ENCODE results near the gene EEFSEC. TPM values are rescaled to one million over a fixed set of nuclear protein-coding genes. Genes with fewer than 3 reads are reported as not detected.

Gene EEFSEC
- total RNA-seq, 1 donor from 2014 or later = 12.6 TPM

GRCh38 chr3:128364291-128364690, 211.0 kb downstream of the EEFSEC start:
- no peak for DNase-seq (ENCODE audit: low read depth)
- Histone ChIP-seq H3K36me3 (ENCODE audit: control insufficient read depth, insufficient read depth, low read length) (no peaks in the 10 kb centered on the region), H3K4me3 (ENCODE audit: low read depth, low read length) (no peak overlapping the region), H3K27me3 (ENCODE audit: control insufficient read depth, insufficient read depth, low read length) (no peaks in the 10 kb centered on the region)
- TF ChIP-seq, protein P1, sequence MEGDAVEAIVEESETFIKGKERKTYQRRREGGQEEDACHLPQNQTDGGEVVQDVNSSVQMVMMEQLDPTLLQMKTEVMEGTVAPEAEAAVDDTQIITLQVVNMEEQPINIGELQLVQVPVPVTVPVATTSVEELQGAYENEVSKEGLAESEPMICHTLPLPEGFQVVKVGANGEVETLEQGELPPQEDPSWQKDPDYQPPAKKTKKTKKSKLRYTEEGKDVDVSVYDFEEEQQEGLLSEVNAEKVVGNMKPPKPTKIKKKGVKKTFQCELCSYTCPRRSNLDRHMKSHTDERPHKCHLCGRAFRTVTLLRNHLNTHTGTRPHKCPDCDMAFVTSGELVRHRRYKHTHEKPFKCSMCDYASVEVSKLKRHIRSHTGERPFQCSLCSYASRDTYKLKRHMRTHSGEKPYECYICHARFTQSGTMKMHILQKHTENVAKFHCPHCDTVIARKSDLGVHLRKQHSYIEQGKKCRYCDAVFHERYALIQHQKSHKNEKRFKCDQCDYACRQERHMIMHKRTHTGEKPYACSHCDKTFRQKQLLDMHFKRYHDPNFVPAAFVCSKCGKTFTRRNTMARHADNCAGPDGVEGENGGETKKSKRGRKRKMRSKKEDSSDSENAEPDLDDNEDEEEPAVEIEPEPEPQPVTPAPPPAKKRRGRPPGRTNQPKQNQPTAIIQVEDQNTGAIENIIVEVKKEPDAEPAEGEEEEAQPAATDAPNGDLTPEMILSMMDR (IDR thresholded peaks at IDR 0.05; ENCODE audit: insufficient read depth, low read length, poor library complexity, severe bottlenecking) = no peak

- no peaks in the 10 kb centered on the region for H3K27me3 ChIP-seq (ENCODE audit: control insufficient read depth, insufficient read depth, low read length)
- H3K36me3 ChIP-seq (ENCODE audit: control insufficient read depth, insufficient read depth, low read length) = no peaks in the 10 kb centered on the region
- TF ChIP-seq, protein P1 (IDR thresholded peaks at IDR 0.05; ENCODE audit: insufficient read depth, low read length, poor library complexity, severe bottlenecking) = no peak
- no peak overlapping the region for H3K4me3 ChIP-seq (ENCODE audit: low read depth, low read length)
- DNase-seq (ENCODE audit: low read depth) = no peak
Observed at GRCh38 chr3:128364808-128365360, 211.6 kb downstream of the EEFSEC start.

DNA sequence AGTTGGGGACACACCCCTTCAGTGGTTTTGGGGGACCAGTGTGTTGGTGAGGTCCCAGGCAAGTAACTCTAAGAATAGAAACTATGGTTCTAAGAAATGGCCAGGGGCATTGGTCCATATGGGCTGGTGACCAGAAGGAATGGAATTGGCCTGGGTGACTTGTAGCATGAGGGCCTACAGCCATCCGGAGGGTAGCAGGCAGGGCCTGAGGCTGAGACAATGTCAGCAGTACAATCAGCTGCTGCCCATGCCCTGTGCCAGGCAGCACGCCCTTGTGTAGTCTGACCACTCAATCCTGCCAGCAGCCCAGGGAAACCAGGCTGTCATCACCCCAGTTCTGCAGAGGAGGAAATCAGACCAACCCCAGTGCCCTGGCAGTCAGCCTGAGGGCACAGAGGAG, 212.9 kb downstream of the EEFSEC start:
- Histone ChIP-seq H3K36me3 (ENCODE audit: control insufficient read depth, insufficient read depth, low read length) (no peaks in the 10 kb centered on the region), H3K27me3 (ENCODE audit: control insufficient read depth, insufficient read depth, low read length) (no peaks in the 10 kb centered on the region), H3K4me3 (ENCODE audit: low read depth, low read length) (no peak overlapping the region)
- TF ChIP-seq, protein P1 (IDR thresholded peaks at IDR 0.05; ENCODE audit: insufficient read depth, low read length, poor library complexity, severe bottlenecking) = no peak
- DNase-seq (ENCODE audit: low read depth) = no peak

GRCh38 chr3:128366652-128367051, 213.4 kb downstream of the EEFSEC start:
- H3K27me3 ChIP-seq (ENCODE audit: control insufficient read depth, insufficient read depth, low read length) = no peaks in the 10 kb centered on the region
- DNase-seq (ENCODE audit: low read depth) = no peak

GRCh38 chr3:128367221-128367620, 213.9 kb downstream of the EEFSEC start:
- no peaks in the 10 kb centered on the region for H3K36me3 ChIP-seq (ENCODE audit: control insufficient read depth, insufficient read depth, low read length)
- no peak overlapping the region for H3K4me3 ChIP-seq (ENCODE audit: low read depth, low read length)
- H3K27me3 ChIP-seq (ENCODE audit: control insufficient read depth, insufficient read depth, low read length) = no peaks in the 10 kb centered on the region
- DNase-seq (ENCODE audit: low read depth) = no peak
- TF ChIP-seq, protein P1 (IDR thresholded peaks at IDR 0.05; ENCODE audit: insufficient read depth, low read length, poor library complexity, severe bottlenecking) = no peak

More at GRCh38 chr3:128366652-128367051, 213.4 kb downstream of the EEFSEC start:
- no peak overlapping the region for H3K4me3 ChIP-seq (ENCODE audit: low read depth, low read length)
- TF ChIP-seq, protein P1 (IDR thresholded peaks at IDR 0.05; ENCODE audit: insufficient read depth, low read length, poor library complexity, severe bottlenecking) = no peak
- no peaks in the 10 kb centered on the region for H3K36me3 ChIP-seq (ENCODE audit: control insufficient read depth, insufficient read depth, low read length)

DNA sequence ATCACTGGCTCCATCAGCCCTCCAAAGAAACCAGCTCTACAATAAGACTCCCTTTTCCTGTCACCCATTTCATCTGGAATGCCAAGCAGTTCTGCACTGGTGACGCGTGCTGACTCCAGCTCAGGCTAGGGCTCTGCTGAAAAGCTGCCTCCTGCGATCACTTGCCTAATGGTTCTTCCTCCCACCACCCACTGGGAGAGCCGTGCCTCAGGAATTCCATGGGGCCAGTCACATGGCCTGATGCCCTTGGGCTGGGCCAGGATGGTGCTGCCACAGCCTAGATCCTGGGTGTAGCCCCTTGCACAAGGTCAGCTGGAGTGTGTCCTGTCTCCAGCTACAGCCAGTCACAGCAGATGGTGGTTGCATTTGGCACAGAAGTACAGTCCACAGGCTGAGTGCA, 214.5 kb downstream of the EEFSEC start:
- DNase-seq (ENCODE audit: low read depth) = no peak
- H3K4me3 ChIP-seq (ENCODE audit: low read depth, low read length) = no peak overlapping the region
- TF ChIP-seq, protein P1 (IDR thresholded peaks at IDR 0.05; ENCODE audit: insufficient read depth, low read length, poor library complexity, severe bottlenecking) = no peak

More for the DNA sequence above, 214.5 kb downstream of the EEFSEC start:
- Histone ChIP-seq H3K36me3 (ENCODE audit: control insufficient read depth, insufficient read depth, low read length) (no peaks in the 10 kb centered on the region), H3K27me3 (ENCODE audit: control insufficient read depth, insufficient read depth, low read length) (no peaks in the 10 kb centered on the region)
